Inflammatory macrophage (primary cell): ENCODE measurements around the gene TMBIM6.
A peak's percentile ranks its signal among the peaks of the same experiment; 100 is the strongest.
"Not testable (repeated sequence)": the region's sequence is repeated elsewhere in the genome, so short reads cannot be mapped to it uniquely, and the experiment has no call there.

Experiments used
- DNase-seq, 2 donors: peaks; one replicate each; pipeline ENCODE4 v3.0.0-alpha.2; 2020 to 2022
- total RNA-seq, 18 experiments: gene quantifications; one replicate each; lab custom pipeline; 2026; ENCODE audit warnings: mixed read lengths in 6 of 18, inconsistent platforms in 2 of 18; lab: John Stamatoyannopoulos, UW

TMBIM6 gene
- total RNA-seq, result 1,015 to 1,550 (median 1,386) reads per million in 18 experiments

- peak; percentile 100 for DNase-seq
These were observed at the start of gene TMBIM6 for GRCh38 chr12:49740930-49741881. TMBIM6 (plus strand) TSS chr12:49741557; CDS start chr12:49752494, 10,937 bp downstream.

- DNase-seq, result no peak
These were observed 48.5 kb upstream of the TMBIM6 start for GRCh38 chr12:49692851-49693250.

- DNase-seq, result peak in 1 of 2 donors; percentile 23
These were observed 47.4 kb upstream of the TMBIM6 start for GRCh38 chr12:49693931-49694444.

- DNase-seq, result peak in 1 of 2 donors; percentile 24
These were observed 44.6 kb upstream of the TMBIM6 start for GRCh38 chr12:49696723-49697122.

- no peak for DNase-seq
These were observed 43.5 kb upstream of the TMBIM6 start for GRCh38 chr12:49697808-49698207.

- DNase-seq, result peak; percentile 87 to 94
These were observed 42.5 kb upstream of the TMBIM6 start for GRCh38 chr12:49698619-49699545.

- no peak for DNase-seq
These were observed 39.3 kb upstream of the TMBIM6 start for GRCh38 chr12:49702009-49702408.

GRCh38 chr12:49702676-49703215 is 38.6 kb upstream of the TMBIM6 start:
- DNase-seq, result no peak

GRCh38 chr12:49703647-49704137 is 37.7 kb upstream of the TMBIM6 start:
- DNase-seq, result peak; percentile 74 to 89

GRCh38 chr12:49705479-49706134 is 35.8 kb upstream of the TMBIM6 start:
- DNase-seq, result peak; percentile 80 to 83

- DNase-seq, result peak; percentile 13 to 43
These were observed 34.8 kb upstream of the TMBIM6 start for GRCh38 chr12:49706351-49707127.

- DNase-seq, result peak; percentile 98
These were observed 34.1 kb upstream of the TMBIM6 start, which contains the start of gene FMNL3 for GRCh38 chr12:49707128-49707811. FMNL3 (minus strand) TSS chr12:49707405; CDS start chr12:49707180, 225 bp downstream.

GRCh38 chr12:49707812-49708147 is 33.6 kb upstream of the TMBIM6 start:
- no peak for DNase-seq

GRCh38 chr12:49708851-49709250 is 32.5 kb upstream of the TMBIM6 start:
- no peak for DNase-seq

- not testable (repeated sequence) for DNase-seq
These were observed 27.4 kb upstream of the TMBIM6 start for GRCh38 chr12:49713952-49714351.

GRCh38 chr12:49716553-49716952 is 24.8 kb upstream of the TMBIM6 start:
- no peak for DNase-seq

GRCh38 chr12:49717800-49718199 is 23.6 kb upstream of the TMBIM6 start:
- not testable (repeated sequence) for DNase-seq

- peak; percentile 21 to 25 for DNase-seq
These were observed 21.1 kb upstream of the TMBIM6 start for GRCh38 chr12:49720214-49720613.

GRCh38 chr12:49721355-49721754 is 20.0 kb upstream of the TMBIM6 start:
- not testable (repeated sequence) for DNase-seq

- no peak for DNase-seq
These were observed 12.9 kb upstream of the TMBIM6 start for GRCh38 chr12:49728446-49728845.
